Mammary epithelial cell (primary cell): ENCODE results near the gene RNF146.
"Not testable (repeated sequence)": the region's sequence is repeated elsewhere in the genome, so short reads cannot be mapped to it uniquely, and the experiment has no call there.

Experiments
- EZH2 ChIP-seq: IDR thresholded peaks from 2 replicates; pipeline ENCODE4 v1.6.1; 2012; ENCODE audit warnings: low read length, inconsistent platforms, borderline replicate concordance
- TF ChIP-seq, protein P1 (sequence below), 2 donors: IDR thresholded peaks in 1 of 2; conservative IDR thresholded peaks in 1 of 2; 2 replicates each; pipeline ENCODE4 v1.5.1; 2011 to 2012; ENCODE audit warnings: inconsistent platforms in 2 of 2, low read length in 2 of 2, mild to moderate bottlenecking in 2 of 2, control low read depth in 1 of 2, low read depth in 1 of 2; ENCODE audit not compliant: insufficient read depth in 1 of 2; ENCODE audit errors: extremely low read depth in 1 of 2

- TF ChIP-seq, protein P1, sequence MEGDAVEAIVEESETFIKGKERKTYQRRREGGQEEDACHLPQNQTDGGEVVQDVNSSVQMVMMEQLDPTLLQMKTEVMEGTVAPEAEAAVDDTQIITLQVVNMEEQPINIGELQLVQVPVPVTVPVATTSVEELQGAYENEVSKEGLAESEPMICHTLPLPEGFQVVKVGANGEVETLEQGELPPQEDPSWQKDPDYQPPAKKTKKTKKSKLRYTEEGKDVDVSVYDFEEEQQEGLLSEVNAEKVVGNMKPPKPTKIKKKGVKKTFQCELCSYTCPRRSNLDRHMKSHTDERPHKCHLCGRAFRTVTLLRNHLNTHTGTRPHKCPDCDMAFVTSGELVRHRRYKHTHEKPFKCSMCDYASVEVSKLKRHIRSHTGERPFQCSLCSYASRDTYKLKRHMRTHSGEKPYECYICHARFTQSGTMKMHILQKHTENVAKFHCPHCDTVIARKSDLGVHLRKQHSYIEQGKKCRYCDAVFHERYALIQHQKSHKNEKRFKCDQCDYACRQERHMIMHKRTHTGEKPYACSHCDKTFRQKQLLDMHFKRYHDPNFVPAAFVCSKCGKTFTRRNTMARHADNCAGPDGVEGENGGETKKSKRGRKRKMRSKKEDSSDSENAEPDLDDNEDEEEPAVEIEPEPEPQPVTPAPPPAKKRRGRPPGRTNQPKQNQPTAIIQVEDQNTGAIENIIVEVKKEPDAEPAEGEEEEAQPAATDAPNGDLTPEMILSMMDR (conservative IDR thresholded peaks at IDR 0.05 in 1 of 2, IDR thresholded peaks at IDR 0.05 in 1 of 2; ENCODE audit: extremely low read depth in 1 of 2, insufficient read depth in 1 of 2, low read depth in 1 of 2, low read length in 2 of 2), result not testable (repeated sequence)
- TF ChIP-seq EZH2, result not testable (repeated sequence)
Measured at GRCh38 chr6:127233819-127234218, 32.8 kb upstream of the RNF146 start.
